Panc1 (cell line): ENCODE data around the gene CNR2.
"Not testable (repeated sequence)": the region's sequence is repeated elsewhere in the genome, so short reads cannot be mapped to it uniquely, and the experiment has no call there.

Experiments
- CTCF ChIP-seq: fragments of 450-650 bp; IDR thresholded peaks from 2 replicates; pipeline ENCODE4 v1.5.1; 2017; ENCODE audit warnings: mild to moderate bottlenecking
- POLR2AphosphoS5 ChIP-seq: IDR thresholded peaks from 2 replicates; pipeline ENCODE4 v1.6.1; 2012; ENCODE audit warnings: mild to moderate bottlenecking, low read depth, low read length, moderate library complexity
- SIN3A ChIP-seq: IDR thresholded peaks from 2 replicates; pipeline ENCODE4 v1.6.1; 2012; ENCODE audit warnings: low read depth, mild to moderate bottlenecking, low read length, moderate library complexity, borderline replicate concordance; ENCODE audit not compliant: insufficient read depth

- not testable (repeated sequence) for TF ChIP-seq SIN3A, POLR2AphosphoS5, CTCF
These were observed 86.6 kb downstream of the CNR2 start for GRCh38 chr1:23826590-23826989.
